Heart left ventricle (tissue), 16 donors: ENCODE results near the gene RFX3. TPM values are rescaled to one million over a fixed set of nuclear protein-coding genes. Genes with fewer than 3 reads are reported as not detected.

ENCODE experiments used
- ATAC-seq, 4 donors: fragments of 200-7000 bp; cut with Tn5 transposase; one replicate each; pipeline ENCODE4 v1.9.1; 2020 to 2022; ENCODE audit warnings: moderate library complexity in 4 of 4, mild to moderate bottlenecking in 3 of 4, moderate number of reproducible peaks in 1 of 4
- DNase-seq, 5 donors: peaks; one replicate each; pipeline ENCODE4 v3.0.0-alpha.2; 2020
- H3K27ac ChIP-seq, 12 donors: fragments of 200-600 bp; sonication (generic) in 4 of 12; one replicate each; pipeline versions ENCODE4 v1.5.0 to v1.8.0; 2016 to 2022; ENCODE audit warnings: mild to moderate bottlenecking in 2 of 12
- H3K27me3 ChIP-seq, 9 donors: fragments of 200-600 bp; sonication (generic) in 2 of 9; one replicate each; pipeline versions ENCODE4 v1.5.1 to v1.8.0; 2016 to 2022; ENCODE audit warnings: mild to moderate bottlenecking in 3 of 9
- H3K36me3 ChIP-seq, 9 donors: fragments of 200-600 bp; sonication (generic) in 2 of 9; one replicate each; pipeline versions ENCODE4 v1.5.0 to v1.8.0; 2018 to 2022; ENCODE audit warnings: mild to moderate bottlenecking in 2 of 9
- H3K4me1 ChIP-seq, 12 donors: fragments of 200-600 bp; sonication (generic) in 4 of 12; one replicate each; pipeline versions ENCODE4 v1.5.0 to v1.8.0; 2016 to 2022; ENCODE audit warnings: mild to moderate bottlenecking in 3 of 12
- H3K4me3 ChIP-seq, 12 donors: fragments of 200-600 bp; sonication (generic) in 4 of 12; one replicate each; pipeline versions ENCODE4 v1.5.0 to v1.8.0; 2017 to 2022; ENCODE audit warnings: mild to moderate bottlenecking in 9 of 12, moderate library complexity in 4 of 12
- H3K9me3 ChIP-seq, 12 donors: fragments of 200-600 bp; sonication (generic) in 4 of 12; one replicate each; pipeline versions ENCODE4 v1.5.0 to v1.8.0; 2016 to 2022; ENCODE audit warnings: mild to moderate bottlenecking in 1 of 12
- CTCF ChIP-seq, 12 donors: fragments of 200-600 bp; sonication (generic) in 4 of 12; IDR thresholded peaks; one replicate each; pipeline versions ENCODE4 v1.5.0 to v1.8.0; 2018 to 2022; ENCODE audit warnings: antibody characterized with exemption in 12 of 12, mild to moderate bottlenecking in 5 of 12
- POLR2A ChIP-seq, 2 donors: fragments of 450-650 bp; IDR thresholded peaks; one replicate each; pipeline ENCODE4 v1.6.1; 2017; ENCODE audit warnings: antibody characterized with exemption in 2 of 2, mild to moderate bottlenecking in 2 of 2, moderate library complexity in 2 of 2
- WGBS, 4 donors: extraction: QIAGEN DNeasy Blood & Tissue Kit in 2 of 4; methylation state at CpG; one replicate each; pipeline versions ENCODE4 v1.1.5 to v1.1.7; 2013 to 2018; 5-methylcytosine and 5-hydroxymethylcytosine counted together
- intact Hi-C, 10 donors: fragments of 100-400 bp; cut with DNase I; formaldehyde crosslinking; loops; one replicate each; pipeline versions ENCODE4 v1.11.1 to v1.14.2; 2022
- polyA plus RNA-seq, 2 donors: library from polyadenylated mRNA; stranded (reverse); fragments of 200-250 nt; gene quantifications; one replicate each; pipeline ENCODE4 v1.2.3, GENCODE V29; 2013
- total RNA-seq, 9 donors: library from RNA; depleted of rRNA in 2 of 9; stranded (reverse); fragments of >200 nt in 2 of 9; fragmentation: NEBNext Ultra II Directional in 3 of 9; extraction: Animal tissue kit (Norgen Biotek cat#: 25700) in 3 of 9; gene quantifications; one replicate each; pipeline versions ENCODE4 v1.1.0 to v1.2.4, GENCODE V29; 2016 to 2023
- donor health status: ischemic (EF 13 %, LVEDD 7.1; RV severe dilation, severe dysfunction).
- donor health status: healthy with polysubstance abuse.
- donor health status: DM: no; HTN: yes; CAD: no.
- donor health status: DM: no; HTN: no; CAD: no.
- donor health status: ischemic (EF 25% LVEDD 6.9; RV normal size, moderate dysfunction).
- donor health status: ischemic (EF 25% LVEDD 5.7; RV mildly dilated, moderate dysfunction).
- donor health status: healthy.
- donor health status: DM: yes; HTN: yes; CAD: no.
- donor health status: ischemic (EF 35%, LVEDD 5.7; RV mildly dilated, moderate dysfunction).
- donor health status: nonischemic (EF 11% LVEDD 7.7; RV severe dilation, severe dysfunction).
- donor health status: DM: yes; HTN: yes; CAD: no.
- donor health status: PGD.
- donor health status: ischemic (EF 29% LVEDD 5.4; RV normal size, mild dysfunction).
- donor health status: nonischemic (EF 23%, LVEDD 6.1; RV moderate dilation, normal function).

The RFX3 gene
- total and polyA plus RNA-seq, 11 donors, result 0.80 to 8.3 (median 2.9) TPM

DNA sequence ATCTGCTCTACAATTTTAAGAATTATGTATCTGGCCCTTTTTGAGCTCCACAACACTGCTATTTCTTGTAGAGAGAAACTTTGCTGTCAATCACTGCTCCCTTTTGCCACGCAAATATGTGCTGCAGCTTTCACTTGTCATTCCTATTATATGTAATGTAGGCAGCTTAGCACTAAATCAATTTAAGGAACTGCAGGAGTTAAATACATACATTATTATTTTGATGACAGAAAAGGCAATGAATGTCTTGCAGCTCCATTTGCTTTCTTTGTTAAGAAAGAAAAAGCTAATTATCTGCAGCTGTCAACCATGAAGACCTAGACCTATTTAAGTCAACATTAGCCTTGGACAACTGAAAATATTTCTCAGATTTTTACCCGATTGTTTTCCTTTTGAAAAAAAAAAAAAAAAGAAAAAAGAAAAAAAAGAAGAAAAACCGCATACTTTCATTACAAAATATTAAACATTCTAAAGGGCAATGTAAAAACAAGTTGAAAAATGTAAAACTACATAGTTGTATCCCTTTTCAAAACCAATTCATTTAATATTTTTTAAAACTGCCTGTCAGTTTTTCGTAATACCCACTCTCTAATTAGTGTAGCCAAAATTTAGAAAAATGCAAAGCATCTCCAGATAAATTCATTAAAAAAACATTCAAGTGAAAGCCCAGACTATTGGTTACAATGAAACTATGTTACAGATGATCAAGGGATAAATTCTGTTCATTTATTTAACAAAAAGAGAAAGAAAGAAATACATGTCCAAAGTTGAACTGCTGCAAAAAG, 57.2 kb downstream of the RFX3 start:
- TF ChIP-seq CTCF (IDR thresholded peaks at IDR 0.05), result no peak
- no peak for TF ChIP-seq POLR2A (IDR thresholded peaks at IDR 0.05)
- 58 to 89% (median 78%) methylated on average over 4 of the region's 4 CpGs for WGBS, 4 donors
- Histone ChIP-seq H3K4me3 (no peak overlapping the region), H3K9me3 (no peaks in the 10 kb centered on the region), H3K4me1 (peaks cover 0 to 34% (median 7%) of the 10 kb centered on the region in 12 donors), H3K36me3 (no peaks in the 10 kb centered on the region), H3K27me3 (no peaks in the 10 kb centered on the region), H3K27ac (no peak overlapping the region)
- ATAC-seq, result no peak
- intact Hi-C loops, result loop anchor here in 5 of 10 donors (5.0 to 10.0 kb wide), 7 partner anchors 44 to 756 kb away; partner anchors contain the start of gene RFX3 (in 1 of the 5)
- DNase-seq, result no peak

DNA sequence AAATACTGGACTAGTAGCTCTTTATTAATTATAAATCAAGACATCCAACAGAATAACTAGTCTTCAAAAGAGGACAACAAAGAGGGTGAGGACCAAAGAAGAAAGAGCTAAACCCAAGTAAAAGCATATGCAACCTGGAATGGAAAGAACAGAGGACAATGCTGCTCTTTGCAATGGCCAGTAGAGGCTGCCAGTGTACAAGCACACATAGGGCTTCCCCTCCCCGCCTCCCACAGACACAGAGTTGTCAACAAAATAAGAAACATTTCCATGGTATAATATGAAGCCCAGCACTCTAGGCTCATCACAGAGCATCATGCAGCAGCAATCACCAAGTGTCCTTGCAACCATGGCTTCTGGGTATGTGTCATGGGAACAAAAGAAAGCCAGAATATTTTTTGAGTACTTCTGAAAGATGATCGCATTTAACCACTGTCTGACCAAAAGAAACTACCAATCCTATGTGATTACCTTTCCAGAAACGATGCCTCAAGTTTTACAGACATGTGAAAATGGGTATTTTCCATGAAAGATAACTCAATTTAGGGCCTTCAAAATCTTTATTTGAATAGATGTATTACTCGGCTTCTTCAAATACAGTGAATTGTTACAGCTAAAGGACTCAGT, 58.1 kb downstream of the RFX3 start:
- ATAC-seq, result peak; percentile 79 to 96 (median 94)
- intact Hi-C loops, result loop anchor here in 5 of 10 donors (5.0 to 10.0 kb wide), 7 partner anchors 45 to 757 kb away; partner anchors contain the start of gene RFX3 (in 1 of the 5)

GRCh38 chr9:3464033-3464638, 61.7 kb downstream of the RFX3 start:
- H3K36me3 ChIP-seq, result no peaks in the 10 kb centered on the region
- H3K4me3 ChIP-seq, result no peak overlapping the region
- intact Hi-C loops, result loop anchor here in 2 of 10 donors (10.0 kb wide), 4 partner anchors 181 to 761 kb away; no protein-coding TSS in a partner anchor
- H3K4me1 ChIP-seq, result peaks cover 0 to 16% (median 2%) of the 10 kb centered on the region in 12 donors
- H3K9me3 ChIP-seq, result no peaks in the 10 kb centered on the region
- H3K27me3 ChIP-seq, result no peaks in the 10 kb centered on the region
- TF ChIP-seq CTCF (IDR thresholded peaks at IDR 0.05) (no peak), POLR2A (IDR thresholded peaks at IDR 0.05) (no peak)
- ATAC-seq (no peak), DNase-seq (no peak)
- WGBS, 4 donors, result 84 to 93% (median 89%) methylated on average over 6 of the region's 6 CpGs
- H3K27ac ChIP-seq, result no peak overlapping the region

More for the DNA sequence above, 58.1 kb downstream of the RFX3 start:
- H3K9me3 ChIP-seq, result no peaks in the 10 kb centered on the region
- no peaks in the 10 kb centered on the region for H3K27me3 ChIP-seq
- H3K27ac ChIP-seq, result no peak overlapping the region
- DNase-seq, result peak; percentile 49 to 70 (median 60)
- H3K4me1 ChIP-seq, result peaks cover 0 to 25% (median 7%) of the 10 kb centered on the region in 12 donors
- 51 to 69% (median 63%) methylated on average over 4 of the region's 4 CpGs for WGBS, 4 donors
- TF ChIP-seq POLR2A (IDR thresholded peaks at IDR 0.05) (no peak), CTCF (IDR thresholded peaks at IDR 0.05) (peak; percentile 67 to 90 (median 82))
- H3K4me3 ChIP-seq, result no peak overlapping the region
- no peaks in the 10 kb centered on the region for H3K36me3 ChIP-seq
